Measurements from ENCODE around the gene POP5. TPM values are rescaled to one million over a fixed set of nuclear protein-coding genes. Genes with fewer than 3 reads are reported as not detected.
"Not testable (repeated sequence)": the region's sequence is repeated elsewhere in the genome, so short reads cannot be mapped to it uniquely, and the experiment has no call there.

Gene POP5
- total and polyA plus RNA-seq, 3 experiments from 2014 or later: 77.9 to 101 (median 83.1) TPM

DNA sequence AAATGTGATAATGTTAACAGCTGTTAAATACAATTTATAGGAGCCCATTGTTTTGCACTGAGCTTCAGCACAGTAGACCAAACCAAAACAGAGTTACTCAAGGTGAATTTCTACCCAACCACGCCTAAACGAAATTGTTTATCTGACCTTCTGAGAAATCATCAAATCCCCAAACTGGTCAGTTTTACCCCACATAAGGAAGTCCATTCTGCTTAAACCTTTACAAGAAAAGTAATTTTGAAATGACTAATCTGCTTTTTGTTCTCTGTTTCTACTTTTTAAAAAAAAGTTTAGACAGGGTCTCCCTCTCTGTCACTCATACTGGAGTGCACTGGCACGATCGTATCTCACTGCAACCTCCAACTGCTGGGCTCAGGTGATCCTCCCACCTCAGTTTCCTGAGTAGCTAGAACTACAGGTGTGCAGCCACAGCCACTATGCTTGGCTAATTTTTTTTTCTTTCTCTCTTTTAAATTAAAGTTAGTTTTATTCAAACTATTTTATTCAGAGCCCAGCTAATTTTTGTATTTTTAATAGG, 48.4 kb downstream of the POP5 start:
- Histone ChIP-seq H3K4me3 (ENCODE audit: low read length) (no peak overlapping the region), H3K4me1 (ENCODE audit: insufficient read depth, low read length) (peaks cover 38% of the 10 kb centered on the region), H3K9me3 (ENCODE audit: low read length) (no peaks in the 10 kb centered on the region), H3K27ac (ENCODE audit: low read depth, low read length) (no peak overlapping the region), H3K36me3 (ENCODE audit: insufficient read depth, low read length) (no peaks in the 10 kb centered on the region), H3K27me3 (ENCODE audit: insufficient read depth, low read length, poor library complexity, severe bottlenecking) (no peaks in the 10 kb centered on the region)
- ChIA-PET POLR2A (no interaction called here), CTCF (no interaction called here)
- Mint-ChIP-seq H3K9me3 (no peaks in the 10 kb centered on the region), H3K27me3 (peaks cover 0 to 2% of the 10 kb centered on the region in 2 donors), H3K4me3 (peak overlapping the region in 4 of 7 donors; percentile 37 to 62 (median 44)), H3K36me3 (peaks cover 1 to 36% (median 3%) of the 10 kb centered on the region in 3 donors), H3K4me1 (peaks cover 42 to 57% (median 53%) of the 10 kb centered on the region in 3 donors), H3K27ac (peak overlapping the region in 2 of 8 donors; percentile 38 to 92)
- no peak for DNase-seq

DNA sequence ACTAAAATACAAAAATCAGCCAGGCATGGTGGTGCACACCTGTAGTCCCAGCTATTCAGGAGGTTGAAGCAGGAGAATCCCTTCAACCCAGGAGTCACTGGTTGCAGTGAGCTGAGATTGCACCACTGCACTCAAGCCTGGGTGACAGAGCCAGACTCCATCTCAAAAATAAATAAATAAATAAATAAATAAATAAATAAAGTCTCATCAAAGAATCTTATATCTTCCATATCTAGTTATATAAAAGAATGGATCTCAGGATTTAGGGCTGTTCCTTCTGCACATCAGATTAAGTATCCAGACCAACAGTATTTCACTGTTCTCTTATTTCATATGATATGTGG, 50.8 kb downstream of the POP5 start:
- H3K27me3 Mint-ChIP-seq; H3K36me3 ChIP-seq (ENCODE audit: insufficient read depth, low read length); DNase-seq; H3K4me3 ChIP-seq (ENCODE audit: low read length); H3K27ac ChIP-seq (ENCODE audit: low read depth, low read length); H3K27me3 ChIP-seq (ENCODE audit: insufficient read depth, low read length, poor library complexity, severe bottlenecking); H3K9me3 ChIP-seq (ENCODE audit: low read length); CTCF ChIA-PET; H3K9me3 Mint-ChIP-seq: not testable (repeated sequence)
- H3K36me3 Mint-ChIP-seq: peaks cover 0 to 23% (median 3%) of the 10 kb centered on the region in 3 donors
- H3K4me3 Mint-ChIP-seq: peak overlapping the region; percentile 20 to 100 (median 100)
- POLR2A ChIA-PET: interaction anchor here (0.6 kb wide), 1 partner anchor 92 kb away, joined by 5 read pairs; no protein-coding TSS in a partner anchor
- peaks cover 25 to 38% (median 35%) of the 10 kb centered on the region in 3 donors for H3K4me1 Mint-ChIP-seq
- peaks cover 16% of the 10 kb centered on the region for H3K4me1 ChIP-seq (ENCODE audit: insufficient read depth, low read length)
- peak overlapping the region in 3 of 8 donors; percentile 33 to 100 (median 91) for H3K27ac Mint-ChIP-seq

DNA sequence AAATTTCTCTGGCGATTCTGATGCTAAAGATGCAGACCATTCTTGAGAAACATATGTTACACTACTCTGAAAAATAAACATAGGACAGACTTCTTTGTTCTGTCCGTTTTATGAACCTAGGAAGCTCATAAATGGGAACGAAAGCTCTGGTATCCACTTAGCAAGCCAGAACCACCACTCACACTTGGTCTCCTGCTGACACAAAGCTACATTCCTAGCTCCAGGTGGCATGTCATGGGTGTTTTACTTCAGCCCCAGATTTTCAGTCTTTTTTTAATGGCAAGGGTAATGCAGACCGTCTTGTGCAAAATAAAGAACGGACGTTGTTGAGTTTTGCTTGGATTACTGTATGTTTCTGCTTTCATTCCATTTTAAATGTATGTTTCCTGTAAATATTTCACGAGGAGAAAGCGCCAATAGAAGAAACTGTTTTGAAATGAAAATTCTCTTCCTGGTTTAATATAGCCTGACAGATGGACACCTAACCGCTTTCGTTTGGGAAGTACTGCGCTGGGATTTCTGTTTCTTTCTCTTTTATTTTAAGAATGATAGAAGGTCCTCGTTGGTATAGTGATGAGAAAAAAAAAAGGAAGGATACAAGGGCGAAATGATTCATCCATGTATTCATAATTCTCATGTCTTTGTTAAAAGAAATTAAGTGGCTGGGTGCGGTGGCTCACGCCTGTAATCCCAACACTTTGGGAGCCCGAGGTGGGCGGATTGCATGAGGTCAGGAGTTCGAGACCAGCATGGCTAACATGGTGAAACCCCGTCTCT, 51.4 kb downstream of the POP5 start:
- no peaks in the 10 kb centered on the region for H3K36me3 ChIP-seq (ENCODE audit: insufficient read depth, low read length)
- H3K27ac Mint-ChIP-seq: peak overlapping the region; percentile 91 to 100 (median 100)
- ChIA-PET POLR2A (interaction anchor here (0.6 to 1.3 kb wide), 5 partner anchors 8 to 91 kb away, joined by 3 to 7 read pairs (median 4); no protein-coding TSS in a partner anchor), CTCF (no interaction called here)
- H3K4me1 ChIP-seq (ENCODE audit: insufficient read depth, low read length): peaks cover 16% of the 10 kb centered on the region
- peaks cover 23 to 34% (median 31%) of the 10 kb centered on the region in 3 donors for H3K4me1 Mint-ChIP-seq
- H3K27me3 Mint-ChIP-seq: peaks cover 0 to 2% of the 10 kb centered on the region in 2 donors
- no peaks in the 10 kb centered on the region for H3K9me3 Mint-ChIP-seq
- peak overlapping the region; percentile 99 to 100 (median 100) for H3K4me3 Mint-ChIP-seq
- H3K9me3 ChIP-seq (ENCODE audit: low read length): no peaks in the 10 kb centered on the region
- DNase-seq: no peak
- H3K27me3 ChIP-seq (ENCODE audit: insufficient read depth, low read length, poor library complexity, severe bottlenecking): no peaks in the 10 kb centered on the region
- H3K36me3 Mint-ChIP-seq: peaks cover 0 to 18% (median 3%) of the 10 kb centered on the region in 3 donors
- peak overlapping the region; percentile 89 for H3K27ac ChIP-seq (ENCODE audit: low read depth, low read length)
- H3K4me3 ChIP-seq (ENCODE audit: low read length): peak overlapping the region; percentile 91

DNA sequence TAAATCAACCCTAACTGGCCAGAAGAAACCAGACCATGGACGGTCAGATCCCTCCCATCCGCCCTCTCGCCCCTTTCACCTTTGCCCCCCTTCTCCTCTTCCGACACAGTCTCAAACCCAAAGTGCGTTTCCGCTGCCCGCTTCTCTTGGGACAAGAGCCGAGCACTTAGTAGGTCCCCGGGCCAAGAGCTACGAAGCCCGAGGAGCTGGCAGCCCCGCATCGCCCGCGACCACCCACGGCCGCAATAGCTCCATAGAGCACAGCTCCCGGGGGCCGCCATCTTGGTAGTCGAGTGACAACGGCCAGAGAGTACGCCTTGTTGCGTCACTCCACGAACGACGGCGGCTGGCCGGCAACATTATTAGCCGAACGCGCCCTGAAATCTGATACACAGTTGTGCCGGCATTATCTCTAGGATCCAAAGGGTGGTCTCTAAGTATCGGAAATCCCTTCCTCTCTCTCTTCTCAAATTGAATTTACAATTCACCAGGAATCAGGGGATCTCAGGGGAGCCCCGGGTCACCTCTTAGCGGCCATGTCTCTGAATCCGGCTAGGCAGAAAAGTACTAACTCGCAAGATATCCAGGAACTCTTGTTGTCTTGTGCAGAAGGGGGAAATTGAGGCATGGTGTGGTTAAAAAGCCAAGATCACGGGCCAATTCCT, 52.2 kb downstream of the POP5 start, which contains the start of gene COQ5:
COQ5 (minus strand) TSS at position 298 of the 665 bp plus-strand sequence; CDS start at position 281, 17 bp downstream.
- ChIA-PET POLR2A (interaction anchor here (0.6 to 1.3 kb wide), 8 partner anchors 9 to 431 kb away, joined by 3 to 7 read pairs (median 4); no protein-coding TSS in a partner anchor), CTCF (interaction anchor here (1.1 kb wide), 1 partner anchor 46 kb away, joined by 3 read pairs; no protein-coding TSS in a partner anchor)
- peak within 1 kb of the TSS; percentile 91 for H3K4me3 ChIP-seq (ENCODE audit: low read length)

More for the DNA sequence above, 52.2 kb downstream of the POP5 start, which contains the start of gene COQ5:
- H3K27ac Mint-ChIP-seq: peak within 1 kb of the TSS; percentile 91 to 100 (median 100)
- no peaks in the 10 kb centered on the region for H3K9me3 Mint-ChIP-seq
- H3K36me3 Mint-ChIP-seq: peaks cover 0 to 14% (median 3%) of the 10 kb centered on the region in 3 donors
- Histone ChIP-seq H3K27ac (ENCODE audit: low read depth, low read length) (peak within 1 kb of the TSS; percentile 89), H3K27me3 (ENCODE audit: insufficient read depth, low read length, poor library complexity, severe bottlenecking) (no peaks in the 10 kb centered on the region), H3K4me1 (ENCODE audit: insufficient read depth, low read length) (peaks cover 14% of the 10 kb centered on the region), H3K36me3 (ENCODE audit: insufficient read depth, low read length) (no peaks in the 10 kb centered on the region), H3K9me3 (ENCODE audit: low read length) (no peaks in the 10 kb centered on the region)
- H3K4me1 Mint-ChIP-seq: peaks cover 22 to 32% (median 28%) of the 10 kb centered on the region in 3 donors
- H3K4me3 Mint-ChIP-seq: peak within 1 kb of the TSS; percentile 99 to 100 (median 100)
- peaks cover 0 to under 1% of the 10 kb centered on the region in 2 donors for H3K27me3 Mint-ChIP-seq
- DNase-seq: peak; percentile 69 to 86 (median 78)

Other genes starting within 250 kb of the POP5 start
- under 1 TPM; 0.22 TPM for gene MSI1, start 212.2 kb downstream of the POP5 start, total RNA-seq
- not detected for gene MSI1, start 212.2 kb downstream of the POP5 start, polyA plus RNA-seq
- 100 to 1,000 TPM; 475 TPM for gene COX6A1, start 143.3 kb downstream of the POP5 start, total RNA-seq
- 785 TPM for gene COX6A1, start 143.3 kb downstream of the POP5 start, polyA plus RNA-seq
- 10 to 100 TPM; 87.0 to 88.1 TPM for gene TRIAP1, start 135.0 kb downstream of the POP5 start, total RNA-seq
- gene TRIAP1, start 135.0 kb downstream of the POP5 start, polyA plus RNA-seq: 51.6 TPM
- 10 to 100 TPM; 28.6 to 30.6 TPM for gene GATC, start 135.0 kb downstream of the POP5 start, total RNA-seq
- 29.8 TPM for gene GATC, start 135.0 kb downstream of the POP5 start, polyA plus RNA-seq
- gene SRSF9, start 111.7 kb downstream of the POP5 start, total RNA-seq: 100 to 1,000 TPM; 269 to 272 TPM
- 214 TPM for gene SRSF9, start 111.7 kb downstream of the POP5 start, polyA plus RNA-seq
- 100 to 1,000 TPM; 288 to 296 TPM for gene DYNLL1, start 85.3 kb downstream of the POP5 start, total RNA-seq
- 304 TPM for gene DYNLL1, start 85.3 kb downstream of the POP5 start, polyA plus RNA-seq
- 10 to 100 TPM; 37.5 to 39.0 TPM for gene COQ5, start 52.2 kb downstream of the POP5 start, total RNA-seq
- gene COQ5, start 52.2 kb downstream of the POP5 start, polyA plus RNA-seq: 39.7 TPM
- 100 to 1,000 TPM; 173 to 205 TPM for gene RNF10, start 47.0 kb downstream of the POP5 start, total RNA-seq
- 134 TPM for gene RNF10, start 47.0 kb downstream of the POP5 start, polyA plus RNA-seq
- under 1 TPM; 0.13 to 0.18 TPM for gene CABP1, start 59.2 kb upstream of the POP5 start, total RNA-seq
- gene CABP1, start 59.2 kb upstream of the POP5 start, polyA plus RNA-seq: not detected
- 100 to 1,000 TPM; 130 to 143 TPM for gene MLEC, start 105.7 kb upstream of the POP5 start, total RNA-seq
- 74.9 TPM for gene MLEC, start 105.7 kb upstream of the POP5 start, polyA plus RNA-seq
- gene UNC119B, start 129.1 kb upstream of the POP5 start, total RNA-seq: 10 to 100 TPM; 29.8 to 30.5 TPM
- gene UNC119B, start 129.1 kb upstream of the POP5 start, polyA plus RNA-seq: 8.8 TPM
- 10 to 100 TPM; 11.2 to 12.1 TPM for gene ACADS, start 144.4 kb upstream of the POP5 start, total RNA-seq
- 19.7 TPM for gene ACADS, start 144.4 kb upstream of the POP5 start, polyA plus RNA-seq

All from CD8-positive, alpha-beta memory T cell (primary cell).